Mucosa of descending colon (tissue), 3 donors: ENCODE data around the gene CORO1C. TPM values are rescaled to one million over a fixed set of nuclear protein-coding genes. Genes with fewer than 3 reads are reported as not detected.
"Not testable (repeated sequence)": the region's sequence is repeated elsewhere in the genome, so short reads cannot be mapped to it uniquely, and the experiment has no call there.

Experiments used
- ATAC-seq: fragments of 200-7000 bp; cut with Tn5 transposase; one replicate; pipeline ENCODE4 v1.9.1; 2020; ENCODE audit warnings: mild to moderate bottlenecking, moderate library complexity
- DNase-seq, 3 donors: peaks; one replicate each; pipeline ENCODE4 v3.0.0-alpha.2; 2020
- H3K36me3 ChIP-seq: fragments of 200-600 bp; one replicate; pipeline ENCODE4 v1.8.0; 2021; ENCODE audit warnings: low read depth, mild to moderate bottlenecking
- H3K4me1 ChIP-seq: fragments of 200-600 bp; one replicate; pipeline ENCODE4 v1.8.0; 2021; ENCODE audit warnings: low read depth, mild to moderate bottlenecking
- H3K4me3 ChIP-seq: fragments of 200-600 bp; one replicate; pipeline ENCODE4 v1.8.0; 2021; ENCODE audit warnings: mild to moderate bottlenecking
- H3K9me3 ChIP-seq: fragments of 200-600 bp; one replicate; pipeline ENCODE4 v1.8.0; 2021; ENCODE audit warnings: mild to moderate bottlenecking
- CTCF ChIP-seq: fragments of 200-600 bp; IDR thresholded peaks from one replicate; pipeline ENCODE4 v1.8.0; 2022; ENCODE audit warnings: antibody characterized with exemption, mild to moderate bottlenecking
- intact Hi-C, 2 donors: fragments of 100-400 bp; cut with DNase I in 1 of 2; cut with micrococcal nuclease in 1 of 2; formaldehyde crosslinking; loops; one replicate each; pipeline versions ENCODE4 v1.11.0 to v1.11.1; 2022; cut with DNase I, micrococcal nuclease
- total RNA-seq, 3 donors: library from RNA; stranded (reverse); fragmentation: NEBNext Ultra II Directional in 2 of 3; extraction: Animal tissue kit (Norgen Biotek cat#: 25700) in 2 of 3; gene quantifications; one replicate each; pipeline versions ENCODE4 v1.2.1 to v1.2.4, GENCODE V29; 2021 to 2023
- donor health status: DM: no; HTN: no; CAD: no; lungs with moderate emphysema.
- donor health status: DM: no; HTN: no; CAD: no.
- donor health status: DM: no; HTN: yes; CAD: no.

Gene CORO1C
- total RNA-seq, 3 donors from 2014 or later = 80.5 to 328 (median 123) TPM

- Histone ChIP-seq H3K4me1 (peaks cover 7% of the 10 kb centered on the region), H3K4me3 (no peak overlapping the region), H3K36me3 (no peaks in the 10 kb centered on the region), H3K9me3 (no peaks in the 10 kb centered on the region)
- DNase-seq (no peak), ATAC-seq (peak; percentile 49)
- intact Hi-C loops = no loop called here
- no peak for TF ChIP-seq CTCF
Measured at GRCh38 chr12:108751821-108752220, 20.5 kb upstream of the CORO1C start.

- intact Hi-C loops, ATAC-seq, H3K9me3 ChIP-seq, DNase-seq, H3K4me3 ChIP-seq, H3K36me3 ChIP-seq, H3K4me1 ChIP-seq: not testable (repeated sequence)
Measured at GRCh38 chr12:108751003-108751402, 19.7 kb upstream of the CORO1C start.

GRCh38 chr12:108750526-108750925 lies 19.2 kb upstream of the CORO1C start:
- TF ChIP-seq CTCF = no peak
- Histone ChIP-seq H3K4me1 (peaks cover 7% of the 10 kb centered on the region), H3K36me3 (no peaks in the 10 kb centered on the region), H3K4me3 (no peak overlapping the region), H3K9me3 (no peaks in the 10 kb centered on the region)
- ATAC-seq (peak; percentile 44), DNase-seq (peak in 1 of 3 donors; percentile 27)
- intact Hi-C loops = no loop called here

GRCh38 chr12:108747563-108747962 lies 16.2 kb upstream of the CORO1C start:
- intact Hi-C loops = no loop called here
- H3K4me1 ChIP-seq = peaks cover 7% of the 10 kb centered on the region
- H3K36me3 ChIP-seq = no peaks in the 10 kb centered on the region
- no peak for TF ChIP-seq CTCF
- ATAC-seq (no peak), DNase-seq (no peak)
- H3K9me3 ChIP-seq = no peaks in the 10 kb centered on the region
- H3K4me3 ChIP-seq = no peak overlapping the region

GRCh38 chr12:108745641-108746040 lies 14.3 kb upstream of the CORO1C start:
- Histone ChIP-seq H3K4me3 (no peak overlapping the region), H3K4me1 (peaks cover 3% of the 10 kb centered on the region), H3K9me3 (no peaks in the 10 kb centered on the region), H3K36me3 (no peaks in the 10 kb centered on the region)
- ATAC-seq (no peak), DNase-seq (no peak)
- intact Hi-C loops = no loop called here
- TF ChIP-seq CTCF = no peak

- DNase-seq (no peak), ATAC-seq (peak; percentile 18)
- no peak for TF ChIP-seq CTCF
Measured at GRCh38 chr12:108744021-108744897, 12.9 kb upstream of the CORO1C start.

More at GRCh38 chr12:108744021-108744897, 12.9 kb upstream of the CORO1C start:
- Histone ChIP-seq H3K4me1 (no peaks in the 10 kb centered on the region), H3K9me3 (no peaks in the 10 kb centered on the region), H3K36me3 (no peaks in the 10 kb centered on the region), H3K4me3 (no peak overlapping the region)
- intact Hi-C loops = no loop called here
